Uterus (tissue), 2 donors: ENCODE results near the gene ESRP2.
A peak's percentile ranks its signal among the peaks of the same experiment; 100 is the strongest.

Source experiments
- CTCF ChIP-seq, 4 experiments: fragments of 200-600 bp in 2 of 4; fragments of 450-650 bp in 2 of 4; sonication (generic) in 2 of 4; IDR thresholded peaks; one replicate each; pipeline ENCODE4 v1.5.1; 2016 to 2019; ENCODE audit warnings: antibody characterized with exemption in 4 of 4, mild to moderate bottlenecking in 2 of 4, moderate library complexity in 1 of 4
- POLR2A ChIP-seq, 2 donors: fragments of 450-650 bp; IDR thresholded peaks; one replicate each; pipeline ENCODE4 v1.6.1; 2016; ENCODE audit warnings: antibody characterized with exemption in 2 of 2, mild to moderate bottlenecking in 1 of 2, moderate library complexity in 1 of 2

GRCh38 chr16:68264128-68265077 is 28.5 kb upstream of the ESRP2 start, which contains the start of gene SLC7A6:
- TF ChIP-seq CTCF (IDR thresholded peaks at IDR 0.05), result peak; percentile 44 to 72 (median 58)
- TF ChIP-seq POLR2A (IDR thresholded peaks at IDR 0.05), result peak; percentile 78 to 80
